WI38 (cell line): Measurements from ENCODE around the gene ZBTB20.
A peak's percentile ranks its signal among the peaks of the same experiment; 100 is the strongest.

Source experiments
- H3K4me3 ChIP-seq: 2 replicates; pipeline ENCODE4 v1.5.1; 2011; ENCODE audit warnings: low read depth, mild to moderate bottlenecking, control low read depth, low read length
- TF ChIP-seq, protein P1 (sequence below): IDR thresholded peaks from 2 replicates; pipeline ENCODE4 v1.5.1; 2012; ENCODE audit warnings: low read depth, mild to moderate bottlenecking, control low read depth, low read length

Gene ZBTB20

DNA sequence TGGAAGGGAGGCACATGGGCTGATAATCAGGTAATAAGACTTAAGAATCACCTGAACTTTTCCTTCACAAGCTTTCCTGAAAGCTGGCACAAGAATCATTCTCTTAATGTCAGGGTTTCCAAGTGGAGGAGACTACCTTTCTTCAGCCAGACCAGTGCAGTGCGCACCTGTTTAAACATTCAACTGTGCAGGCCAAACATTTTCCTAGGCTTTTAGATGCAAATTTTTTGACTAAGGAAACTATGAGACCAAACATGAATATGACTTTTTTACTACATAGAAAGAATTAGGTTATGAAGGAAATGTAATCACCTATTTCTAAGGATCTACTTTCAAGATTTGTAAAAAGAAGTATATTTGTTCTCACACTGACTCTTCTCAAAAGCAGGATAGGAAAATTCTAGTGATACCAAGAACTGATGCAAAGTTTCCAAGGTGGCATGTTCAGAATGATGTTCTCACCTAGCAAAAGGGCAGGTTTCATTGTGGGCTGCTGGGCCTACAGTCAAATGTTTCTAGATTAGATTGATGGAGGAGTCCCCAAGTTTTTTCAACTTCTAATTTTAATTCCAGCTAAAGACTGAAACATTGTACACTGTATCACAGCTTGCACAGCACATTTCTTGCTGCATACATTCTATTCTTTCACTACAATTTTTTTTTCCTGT is 514.2 kb downstream of the ZBTB20 start:
- H3K4me3 ChIP-seq, result no peak overlapping the region
- TF ChIP-seq, protein P1, sequence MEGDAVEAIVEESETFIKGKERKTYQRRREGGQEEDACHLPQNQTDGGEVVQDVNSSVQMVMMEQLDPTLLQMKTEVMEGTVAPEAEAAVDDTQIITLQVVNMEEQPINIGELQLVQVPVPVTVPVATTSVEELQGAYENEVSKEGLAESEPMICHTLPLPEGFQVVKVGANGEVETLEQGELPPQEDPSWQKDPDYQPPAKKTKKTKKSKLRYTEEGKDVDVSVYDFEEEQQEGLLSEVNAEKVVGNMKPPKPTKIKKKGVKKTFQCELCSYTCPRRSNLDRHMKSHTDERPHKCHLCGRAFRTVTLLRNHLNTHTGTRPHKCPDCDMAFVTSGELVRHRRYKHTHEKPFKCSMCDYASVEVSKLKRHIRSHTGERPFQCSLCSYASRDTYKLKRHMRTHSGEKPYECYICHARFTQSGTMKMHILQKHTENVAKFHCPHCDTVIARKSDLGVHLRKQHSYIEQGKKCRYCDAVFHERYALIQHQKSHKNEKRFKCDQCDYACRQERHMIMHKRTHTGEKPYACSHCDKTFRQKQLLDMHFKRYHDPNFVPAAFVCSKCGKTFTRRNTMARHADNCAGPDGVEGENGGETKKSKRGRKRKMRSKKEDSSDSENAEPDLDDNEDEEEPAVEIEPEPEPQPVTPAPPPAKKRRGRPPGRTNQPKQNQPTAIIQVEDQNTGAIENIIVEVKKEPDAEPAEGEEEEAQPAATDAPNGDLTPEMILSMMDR, result no peak

DNA sequence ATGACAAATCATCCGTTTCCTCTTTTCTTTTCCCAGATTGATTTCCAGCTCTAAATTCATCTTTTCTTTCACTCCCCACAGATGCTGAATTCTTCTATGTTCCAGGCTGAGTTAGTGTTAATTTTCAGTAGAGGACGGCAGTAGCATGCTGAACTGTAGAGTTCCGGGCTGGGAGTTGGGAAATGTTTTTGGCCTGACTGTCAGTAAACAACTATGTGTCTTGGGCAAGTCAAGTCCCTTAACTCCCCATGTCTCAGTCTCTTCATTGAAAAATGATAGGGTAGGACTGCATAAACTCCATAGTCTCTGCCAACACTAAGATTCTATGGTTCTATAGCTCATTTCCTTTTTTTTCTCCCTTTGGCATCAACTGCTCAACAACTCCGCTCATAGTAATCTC is 519.3 kb downstream of the ZBTB20 start:
- TF ChIP-seq, protein P1, result no peak
- no peak overlapping the region for H3K4me3 ChIP-seq

DNA sequence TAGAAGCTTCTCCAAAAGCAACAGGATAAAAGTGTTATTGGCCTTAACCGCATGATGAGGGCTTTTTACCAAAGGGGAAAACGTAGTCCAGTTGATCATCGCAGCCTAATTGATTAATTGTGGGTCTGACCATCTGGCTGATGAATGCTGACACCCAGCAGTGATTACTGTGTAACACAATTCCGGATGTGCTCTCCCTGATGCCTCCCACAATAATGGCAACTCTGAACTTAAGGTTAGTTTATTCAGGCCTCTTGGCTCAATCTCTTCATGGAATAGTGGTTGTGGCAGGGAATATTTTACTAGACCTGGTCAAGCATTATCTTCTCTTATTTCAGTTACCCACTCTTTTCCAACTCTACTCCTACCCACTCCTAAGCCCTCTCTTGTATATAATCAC is 520.3 kb downstream of the ZBTB20 start:
- TF ChIP-seq, protein P1, result no peak
- no peak overlapping the region for H3K4me3 ChIP-seq

DNA sequence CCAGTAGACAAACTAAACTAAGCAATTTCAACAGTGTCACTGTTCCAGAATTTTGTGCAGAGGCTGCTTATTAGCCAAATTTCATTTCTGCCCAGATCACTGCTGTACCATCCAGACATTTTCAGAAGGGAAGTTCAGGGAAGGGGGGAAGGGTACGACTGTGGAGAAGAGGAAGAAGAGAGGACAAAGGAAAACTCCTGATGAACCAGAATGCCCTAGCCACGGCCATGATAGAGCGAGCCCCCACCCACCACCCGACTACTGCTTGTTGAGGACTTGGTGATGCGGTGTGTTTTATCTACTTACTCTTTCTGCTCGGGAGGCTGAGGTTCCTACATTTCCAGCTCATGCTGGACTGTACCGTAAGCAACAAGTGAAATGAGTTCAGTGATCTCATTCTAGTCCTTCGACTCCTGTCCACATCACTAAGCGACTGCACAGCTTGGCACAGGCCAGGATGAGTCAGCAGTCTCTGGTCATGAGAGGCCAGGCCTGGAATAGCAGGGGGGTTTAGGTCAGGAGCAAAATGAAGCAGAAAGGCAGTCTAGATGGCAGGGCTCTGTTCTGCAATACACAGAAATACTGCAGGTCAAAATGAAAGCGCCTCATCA is 522.4 kb downstream of the ZBTB20 start:
- TF ChIP-seq, protein P1, result no peak
- peak overlapping the region; percentile 68 for H3K4me3 ChIP-seq

DNA sequence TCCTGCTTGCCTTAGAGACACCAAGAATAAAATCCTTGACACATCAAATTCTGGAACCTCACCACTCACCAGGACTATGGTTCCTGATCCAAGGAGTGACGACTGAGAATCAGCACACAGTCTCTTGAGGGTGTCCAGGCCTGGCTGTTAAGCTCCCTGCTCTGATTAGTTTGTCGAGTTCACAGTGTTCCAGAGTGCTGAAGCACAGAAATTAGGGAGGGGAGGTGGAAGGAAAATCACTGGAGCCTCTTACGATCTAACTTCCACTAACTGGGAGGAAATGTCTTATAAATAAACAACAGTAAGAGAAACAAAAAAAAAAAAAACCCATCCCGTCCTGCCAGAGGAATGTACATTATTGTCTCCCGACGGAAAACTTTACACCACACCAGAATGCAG is 523.0 kb downstream of the ZBTB20 start:
- peak overlapping the region; percentile 68 for H3K4me3 ChIP-seq
- TF ChIP-seq, protein P1, result no peak

DNA sequence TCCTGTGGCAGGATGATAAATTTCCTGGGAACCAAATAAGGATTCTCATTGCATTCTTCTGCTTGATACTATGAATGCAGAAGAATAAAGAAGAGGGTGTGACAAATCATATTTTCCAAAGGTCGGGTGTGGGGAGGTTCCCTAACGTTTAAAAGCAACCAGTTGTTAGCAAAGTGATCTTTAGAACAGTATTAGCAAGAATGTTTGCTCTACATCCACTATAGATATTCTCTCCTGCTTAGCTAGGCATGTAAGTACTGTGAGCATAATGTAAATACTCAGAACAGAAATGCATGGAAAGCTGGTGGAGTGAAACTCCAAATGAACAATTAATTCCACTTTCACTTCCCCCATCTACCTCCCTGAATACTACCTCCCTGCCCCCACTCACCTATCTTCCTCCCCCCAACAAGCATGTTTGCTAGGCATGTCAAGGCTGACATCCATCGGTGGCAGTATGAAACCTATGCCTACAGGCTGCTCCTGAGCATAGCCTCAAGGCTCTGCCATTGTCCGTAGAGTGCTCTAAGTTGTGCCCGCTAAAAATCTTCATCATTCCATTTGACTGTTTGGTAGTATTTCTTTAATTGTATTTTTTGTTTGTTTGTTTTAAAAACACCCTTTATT is 523.6 kb downstream of the ZBTB20 start:
- TF ChIP-seq, protein P1, result no peak
- H3K4me3 ChIP-seq, result peak overlapping the region; percentile 68

DNA sequence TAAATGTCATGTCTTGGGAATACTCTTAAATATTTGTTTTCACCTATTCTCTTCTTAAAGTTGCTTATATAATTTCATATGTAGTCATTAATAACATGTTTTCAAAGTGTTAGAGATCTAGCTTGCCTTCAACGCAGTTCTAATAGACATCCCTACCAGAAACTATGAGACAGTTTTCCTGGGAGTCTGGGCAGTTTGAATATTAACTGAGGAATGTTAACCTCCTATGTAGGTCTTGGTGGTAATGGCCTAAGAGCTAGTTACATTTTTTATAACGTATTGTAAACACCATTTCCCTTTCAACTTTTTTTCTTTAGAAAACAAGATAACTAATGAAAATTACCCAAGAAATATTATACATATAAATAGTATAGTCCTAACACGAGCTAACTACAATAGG is 525.1 kb downstream of the ZBTB20 start:
- H3K4me3 ChIP-seq, result peak overlapping the region; percentile 68
- TF ChIP-seq, protein P1, result no peak
